Uterus (tissue), 2 donors: ENCODE results near the gene TRMT2B.
"Not testable (repeated sequence)": the region's sequence is repeated elsewhere in the genome, so short reads cannot be mapped to it uniquely, and the experiment has no call there.

Experiments used
- CTCF ChIP-seq, 4 experiments: fragments of 200-600 bp in 2 of 4; fragments of 450-650 bp in 2 of 4; sonication (generic) in 2 of 4; IDR thresholded peaks; one replicate each; pipeline ENCODE4 v1.5.1; 2016 to 2019; ENCODE audit warnings: antibody characterized with exemption in 4 of 4, mild to moderate bottlenecking in 2 of 4, moderate library complexity in 1 of 4
- POLR2A ChIP-seq, 2 donors: fragments of 450-650 bp; IDR thresholded peaks; one replicate each; pipeline ENCODE4 v1.6.1; 2016; ENCODE audit warnings: antibody characterized with exemption in 2 of 2, mild to moderate bottlenecking in 1 of 2, moderate library complexity in 1 of 2

DNA sequence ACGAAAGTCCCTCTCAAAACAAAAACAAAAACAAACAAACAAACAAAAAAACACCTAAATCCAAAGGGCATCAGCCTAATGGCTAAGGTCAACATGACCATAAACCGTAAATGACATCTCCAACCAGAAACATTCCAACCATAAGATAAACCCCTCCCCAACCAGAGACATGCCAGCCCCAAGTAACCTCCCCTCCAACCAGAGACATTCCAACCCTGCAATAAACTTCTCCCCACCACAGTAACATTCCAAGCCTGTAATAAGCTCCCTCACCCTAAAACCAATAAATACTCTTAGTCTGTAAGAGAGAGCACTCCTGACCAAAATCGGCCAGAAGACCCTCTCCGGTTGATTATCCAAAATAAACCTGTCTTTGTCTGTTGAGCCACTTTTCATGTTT is 4.6 kb upstream of the TRMT2B start:
- not testable (repeated sequence) for TF ChIP-seq CTCF, POLR2A (IDR thresholded peaks at IDR 0.05)
